Natural killer cell (primary cell): Measurements from ENCODE around the gene ZDHHC21. TPM values are rescaled to one million over a fixed set of nuclear protein-coding genes. Genes with fewer than 3 reads are reported as not detected.
A peak's percentile ranks its signal among the peaks of the same experiment; 100 is the strongest.
"Not testable (repeated sequence)": the region's sequence is repeated elsewhere in the genome, so short reads cannot be mapped to it uniquely, and the experiment has no call there.

Experiments
- ATAC-seq, 3 donors: fragments of 150-1000 bp in 2 of 3; fragments of 200-7000 bp in 1 of 3; cut with Tn5 transposase; 1 replicate in 1 of 3; 2 replicates in 2 of 3; pipeline ENCODE4 v1.10.0; 2021; ENCODE audit warnings: mild to moderate bottlenecking in 2 of 3, moderate library complexity in 2 of 3
- DNase-seq, 2 donors: peaks; one replicate each; pipeline versions ENCODE4 v3.0.0 to v3.0.0-alpha.2; 2013 to 2021; ENCODE audit warnings: mixed read lengths in 1 of 2
- H3K27ac ChIP-seq: one replicate; pipeline ENCODE4 v1.5.1; 2013; ENCODE audit warnings: mild to moderate bottlenecking, low read length
- H3K27me3 ChIP-seq: one replicate; pipeline ENCODE4 v1.6.1; 2013; ENCODE audit warnings: low read length; ENCODE audit not compliant: control insufficient read depth, insufficient read depth
- H3K36me3 ChIP-seq: one replicate; pipeline ENCODE4 v1.6.1; 2013; ENCODE audit warnings: low read length; ENCODE audit not compliant: control insufficient read depth, insufficient read depth
- H3K4me1 ChIP-seq: one replicate; pipeline ENCODE4 v1.6.1; 2013; ENCODE audit warnings: low read length; ENCODE audit not compliant: control insufficient read depth, insufficient read depth
- H3K4me3 ChIP-seq: one replicate; pipeline ENCODE4 v1.5.1; 2013; ENCODE audit warnings: low read length
- H3K9me3 ChIP-seq: one replicate; pipeline ENCODE4 v1.6.1; 2013; ENCODE audit warnings: low read length; ENCODE audit not compliant: control insufficient read depth, insufficient read depth
- H3K27ac Mint-ChIP-seq, 2 donors: one replicate each; pipeline ENCODE4 v1.8.0; 2022; ENCODE audit warnings: mild to moderate bottlenecking in 2 of 2, mixed read lengths in 2 of 2, moderate library complexity in 1 of 2
- H3K27me3 Mint-ChIP-seq, 2 donors: one replicate each; pipeline ENCODE4 v1.8.0; 2022; ENCODE audit warnings: low read depth in 2 of 2, mixed read lengths in 2 of 2
- H3K36me3 Mint-ChIP-seq: one replicate; pipeline ENCODE4 v1.8.0; 2022; ENCODE audit warnings: mixed read lengths
- H3K4me1 Mint-ChIP-seq, 2 donors: one replicate each; pipeline ENCODE4 v1.8.0; 2022; ENCODE audit warnings: mixed read lengths in 2 of 2
- H3K4me3 Mint-ChIP-seq: one replicate; pipeline ENCODE4 v1.8.0; 2022; ENCODE audit warnings: mild to moderate bottlenecking, moderate library complexity, mixed read lengths
- H3K9me3 Mint-ChIP-seq, 2 donors: one replicate each; pipeline ENCODE4 v1.8.0; 2022; ENCODE audit warnings: mixed read lengths in 2 of 2
- CTCF ChIP-seq: fragments of 200-600 bp; IDR thresholded peaks from one replicate; pipeline ENCODE4 v1.8.0; 2022; ENCODE audit warnings: antibody characterized with exemption
- WGBS: methylation state at CpG from one replicate; pipeline ENCODE4 v1.1.7; 2013; ENCODE audit warnings: missing lambda C conversion rate; ENCODE audit not compliant: insufficient coverage; 5-methylcytosine and 5-hydroxymethylcytosine counted together
- intact Hi-C: fragments of 100-400 bp; cut with micrococcal nuclease; formaldehyde crosslinking; loops from one replicate; pipeline ENCODE4 v1.14.2; 2022
- total RNA-seq, 4 donors: library from RNA; stranded (reverse); fragments of 120-200 nt in 1 of 4; gene quantifications; one replicate each; pipeline versions ENCODE4 v1.2.3 to v1.2.4, GENCODE V29; 2013 to 2022

ZDHHC21 gene
- total RNA-seq, 3 donors from 2014 or later (not counting 1 experiment from before 2014, with no cell fraction given), result 9.2 to 17.8 (median 12.9) TPM

DNA sequence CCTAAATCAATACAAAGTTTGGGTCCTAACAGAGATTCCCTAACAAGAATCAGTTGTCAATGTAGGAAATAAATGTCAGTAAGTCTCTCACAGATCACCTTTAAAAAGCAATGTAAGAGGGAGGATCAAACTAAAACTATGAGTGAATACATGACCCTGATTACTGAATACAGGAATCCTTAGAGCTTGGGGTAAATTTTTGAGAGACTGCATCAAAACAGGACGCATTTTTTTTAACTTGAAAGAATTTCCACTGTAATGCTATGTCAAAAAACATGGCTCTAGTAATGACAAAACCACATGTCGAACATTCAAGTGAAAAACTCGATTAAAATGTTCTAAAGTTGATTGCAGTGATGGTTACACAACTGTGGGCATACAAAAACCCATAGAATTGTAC, 21.9 kb downstream of the ZDHHC21 start:
- no peak overlapping the region for H3K4me3 ChIP-seq
- TF ChIP-seq CTCF, result no peak
- H3K9me3 Mint-ChIP-seq, result no peaks in the 10 kb centered on the region
- intact Hi-C loops, result no loop called here
- no peak for ATAC-seq
- peaks cover 2% of the 10 kb centered on the region for H3K36me3 ChIP-seq
- no peak overlapping the region for H3K27ac ChIP-seq
- H3K4me1 Mint-ChIP-seq, result peaks cover 23 to 28% of the 10 kb centered on the region in 2 donors
- no peak for DNase-seq
- no peaks in the 10 kb centered on the region for H3K27me3 ChIP-seq
- no peaks in the 10 kb centered on the region for H3K9me3 ChIP-seq
- H3K36me3 Mint-ChIP-seq, result peaks cover 7% of the 10 kb centered on the region
- no peak overlapping the region for H3K4me3 Mint-ChIP-seq
- H3K27ac Mint-ChIP-seq, result no peak overlapping the region
- H3K27me3 Mint-ChIP-seq, result no peaks in the 10 kb centered on the region
- no peaks in the 10 kb centered on the region for H3K4me1 ChIP-seq
- WGBS, result 76% methylated on average over 3 of the region's 3 CpGs

GRCh38 chr9:14670718-14671117, 22.5 kb downstream of the ZDHHC21 start:
- intact Hi-C loops, result no loop called here
- H3K9me3 ChIP-seq, result no peaks in the 10 kb centered on the region
- H3K27ac ChIP-seq, result no peak overlapping the region
- H3K27ac Mint-ChIP-seq, result peak overlapping the region in 1 of 2 donors; percentile 51
- H3K27me3 Mint-ChIP-seq, result no peaks in the 10 kb centered on the region
- WGBS, result no CpG with 5 or more reads among the region's 1 CpG
- no peak for ATAC-seq
- DNase-seq, result no peak
- no peaks in the 10 kb centered on the region for H3K9me3 Mint-ChIP-seq
- H3K36me3 Mint-ChIP-seq, result peaks cover 7% of the 10 kb centered on the region
- no peak overlapping the region for H3K4me3 ChIP-seq
- peaks cover 2% of the 10 kb centered on the region for H3K36me3 ChIP-seq
- H3K4me1 ChIP-seq, result no peaks in the 10 kb centered on the region
- peaks cover 21 to 26% of the 10 kb centered on the region in 2 donors for H3K4me1 Mint-ChIP-seq
- H3K4me3 Mint-ChIP-seq, result no peak overlapping the region
- TF ChIP-seq CTCF, result no peak
- H3K27me3 ChIP-seq, result no peaks in the 10 kb centered on the region

GRCh38 chr9:14664022-14664421, 29.2 kb downstream of the ZDHHC21 start:
- H3K36me3 Mint-ChIP-seq, ATAC-seq: not testable (repeated sequence)
- WGBS, result 100% methylated on average over 14 of the region's 30 CpGs

DNA sequence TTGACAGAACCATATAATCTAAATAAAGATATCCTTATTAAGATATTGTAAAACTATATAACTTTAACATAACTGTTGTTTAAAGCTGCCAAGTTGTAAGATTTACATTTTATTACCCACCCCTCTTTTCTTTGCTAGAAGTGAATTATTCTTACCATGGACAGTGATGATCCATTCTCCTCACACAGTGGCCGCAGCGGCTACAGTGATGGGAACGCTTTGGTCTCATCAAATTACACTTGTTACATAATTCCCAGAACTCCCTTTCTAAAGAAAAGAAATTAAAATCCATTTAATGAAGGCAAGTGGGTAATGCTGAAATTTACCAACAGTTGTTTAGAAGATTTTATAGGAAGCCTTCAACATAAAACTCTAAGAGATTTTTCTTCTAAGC, 31.2 kb downstream of the ZDHHC21 start:
- ATAC-seq (no peak), DNase-seq (no peak)
- peaks cover 0 to 5% of the 10 kb centered on the region in 2 donors for H3K4me1 Mint-ChIP-seq
- no peak overlapping the region for H3K27ac ChIP-seq
- intact Hi-C loops, result no loop called here
- H3K27me3 Mint-ChIP-seq, result no peaks in the 10 kb centered on the region
- no peaks in the 10 kb centered on the region for H3K4me1 ChIP-seq
- H3K36me3 ChIP-seq, result peaks cover 12% of the 10 kb centered on the region
- no peak for TF ChIP-seq CTCF
- H3K9me3 Mint-ChIP-seq, result no peaks in the 10 kb centered on the region
- H3K36me3 Mint-ChIP-seq, result no peaks in the 10 kb centered on the region
- H3K4me3 ChIP-seq, result no peak overlapping the region
- WGBS, result 100% methylated on average over 3 of the region's 3 CpGs
- no peak overlapping the region for H3K4me3 Mint-ChIP-seq
- no peaks in the 10 kb centered on the region for H3K27me3 ChIP-seq
- no peaks in the 10 kb centered on the region for H3K9me3 ChIP-seq
- H3K27ac Mint-ChIP-seq, result no peak overlapping the region

More at GRCh38 chr9:14664022-14664421, 29.2 kb downstream of the ZDHHC21 start:
- H3K27me3 Mint-ChIP-seq, H3K9me3 ChIP-seq, H3K4me1 Mint-ChIP-seq, H3K27ac Mint-ChIP-seq, H3K36me3 ChIP-seq, H3K27me3 ChIP-seq, intact Hi-C loops, DNase-seq, H3K9me3 Mint-ChIP-seq, H3K27ac ChIP-seq, H3K4me1 ChIP-seq, H3K4me3 ChIP-seq, H3K4me3 Mint-ChIP-seq: not testable (repeated sequence)
